22Rv1 (cell line): ENCODE data around the gene GALNT7.

Source experiments
- ZFX ChIP-seq: fragments of 450-650 bp; IDR thresholded peaks from 2 replicates; pipeline ENCODE4 v1.6.1; 2017; ENCODE audit warnings: antibody characterized with exemption, borderline replicate concordance
- TF ChIP-seq, protein P1 (sequence below): fragments of 450-650 bp; IDR thresholded peaks from 2 replicates; pipeline ENCODE4 v1.5.1; 2017; ENCODE audit warnings: mild to moderate bottlenecking

- TF ChIP-seq, protein P1, sequence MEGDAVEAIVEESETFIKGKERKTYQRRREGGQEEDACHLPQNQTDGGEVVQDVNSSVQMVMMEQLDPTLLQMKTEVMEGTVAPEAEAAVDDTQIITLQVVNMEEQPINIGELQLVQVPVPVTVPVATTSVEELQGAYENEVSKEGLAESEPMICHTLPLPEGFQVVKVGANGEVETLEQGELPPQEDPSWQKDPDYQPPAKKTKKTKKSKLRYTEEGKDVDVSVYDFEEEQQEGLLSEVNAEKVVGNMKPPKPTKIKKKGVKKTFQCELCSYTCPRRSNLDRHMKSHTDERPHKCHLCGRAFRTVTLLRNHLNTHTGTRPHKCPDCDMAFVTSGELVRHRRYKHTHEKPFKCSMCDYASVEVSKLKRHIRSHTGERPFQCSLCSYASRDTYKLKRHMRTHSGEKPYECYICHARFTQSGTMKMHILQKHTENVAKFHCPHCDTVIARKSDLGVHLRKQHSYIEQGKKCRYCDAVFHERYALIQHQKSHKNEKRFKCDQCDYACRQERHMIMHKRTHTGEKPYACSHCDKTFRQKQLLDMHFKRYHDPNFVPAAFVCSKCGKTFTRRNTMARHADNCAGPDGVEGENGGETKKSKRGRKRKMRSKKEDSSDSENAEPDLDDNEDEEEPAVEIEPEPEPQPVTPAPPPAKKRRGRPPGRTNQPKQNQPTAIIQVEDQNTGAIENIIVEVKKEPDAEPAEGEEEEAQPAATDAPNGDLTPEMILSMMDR: no peak
- no peak for TF ChIP-seq ZFX
Observed at GRCh38 chr4:173217727-173218126, 49.1 kb downstream of the GALNT7 start.
